NCI-H2107 (cell line): ENCODE data around the gene ASAP3.
A peak's percentile ranks its signal among the peaks of the same experiment; 100 is the strongest.
"Not testable (repeated sequence)": the region's sequence is repeated elsewhere in the genome, so short reads cannot be mapped to it uniquely, and the experiment has no call there.

Experiments
- DNase-seq: peaks from one replicate; lab custom pipeline; 2025; lab: John Stamatoyannopoulos, UW

The ASAP3 gene

GRCh38 chr1:23514111-23514679 lies 30.2 kb upstream of the ASAP3 start:
- DNase-seq = no peak

DNA sequence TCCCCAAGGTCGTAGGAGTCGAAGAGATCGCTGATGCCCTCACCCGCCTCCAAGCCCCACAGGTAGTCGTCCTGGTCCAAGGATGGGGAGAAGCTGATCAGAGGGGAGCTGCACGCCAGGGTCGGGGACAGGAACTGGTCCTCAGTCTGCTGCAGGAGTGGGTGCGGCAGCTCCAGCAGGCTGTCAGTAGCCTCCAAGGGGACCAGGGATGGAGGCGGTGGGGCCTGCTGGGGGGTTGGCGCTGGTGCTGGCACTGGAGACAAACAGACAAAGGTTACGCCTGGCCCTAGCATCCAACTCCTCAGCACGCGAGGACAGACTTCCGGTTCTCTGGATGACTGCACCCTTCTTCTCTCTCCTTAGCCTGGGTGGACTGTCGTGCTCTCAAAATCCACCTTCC lies 25.9 kb upstream of the ASAP3 start:
- DNase-seq = no peak

GRCh38 chr1:23506376-23507107 lies 22.6 kb upstream of the ASAP3 start:
- no peak for DNase-seq

GRCh38 chr1:23505851-23506250 lies 21.9 kb upstream of the ASAP3 start:
- DNase-seq = no peak

GRCh38 chr1:23504156-23504555 lies 20.2 kb upstream of the ASAP3 start:
- not testable (repeated sequence) for DNase-seq

GRCh38 chr1:23502951-23503350 lies 19.0 kb upstream of the ASAP3 start:
- no peak for DNase-seq

GRCh38 chr1:23500466-23500865 lies 16.5 kb upstream of the ASAP3 start:
- DNase-seq = no peak

GRCh38 chr1:23497777-23498439 lies 13.9 kb upstream of the ASAP3 start:
- DNase-seq = no peak

DNA sequence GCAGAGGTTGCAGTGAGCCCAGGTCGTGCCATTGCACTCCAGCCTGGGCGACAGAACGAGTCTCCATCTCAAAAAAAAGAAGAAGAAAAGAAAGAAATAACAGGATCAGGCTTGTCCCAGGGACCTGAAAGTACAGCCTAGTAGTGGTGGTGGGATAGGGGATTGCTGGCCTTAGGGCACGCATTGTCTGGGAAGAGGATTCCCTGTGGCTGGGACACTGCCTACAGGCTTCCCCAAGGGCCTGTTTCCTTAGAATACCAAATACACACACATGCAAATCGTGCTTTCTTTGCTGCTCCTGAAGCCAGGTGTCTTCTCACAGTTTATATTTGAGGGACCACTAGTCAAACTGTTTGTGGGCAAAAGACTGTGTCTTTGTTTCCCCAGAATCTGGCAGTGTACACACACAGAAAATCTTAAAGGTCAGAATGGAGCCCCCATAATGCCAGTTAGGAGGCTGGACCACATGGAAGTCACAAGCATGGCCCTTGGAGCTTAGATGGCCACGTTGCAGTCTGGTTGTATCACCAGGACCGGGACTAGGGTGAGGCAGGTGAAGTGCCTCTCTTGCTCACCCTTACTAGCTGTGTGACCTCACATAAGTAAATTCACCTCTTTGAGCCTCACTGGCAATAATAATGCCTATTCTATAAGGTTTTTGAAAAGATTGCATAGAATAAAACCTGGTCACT lies 12.7 kb upstream of the ASAP3 start:
- no peak for DNase-seq

DNA sequence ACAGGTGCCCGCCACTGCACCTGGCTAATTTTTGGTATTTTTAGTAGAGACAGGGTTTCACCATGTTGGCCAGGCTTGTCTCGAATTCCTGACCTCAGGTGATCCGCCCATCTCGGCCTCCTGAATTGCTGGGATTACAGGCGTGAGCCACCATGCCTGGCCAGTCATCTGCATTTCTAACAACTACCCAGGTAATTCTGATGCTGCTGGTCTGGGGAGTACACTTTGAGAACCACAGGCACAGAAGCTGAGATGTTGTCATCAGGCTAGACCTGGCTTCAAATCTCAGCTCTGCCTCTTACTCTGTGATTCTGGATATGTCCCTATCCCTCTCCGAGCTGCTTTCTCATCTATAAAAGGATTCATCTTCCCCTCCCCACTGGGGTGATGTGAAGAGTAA lies 10.9 kb upstream of the ASAP3 start:
- not testable (repeated sequence) for DNase-seq

GRCh38 chr1:23492776-23493175 lies 8.8 kb upstream of the ASAP3 start:
- not testable (repeated sequence) for DNase-seq

- DNase-seq = no peak
These were observed 8.2 kb upstream of the ASAP3 start for GRCh38 chr1:23492132-23492720.

GRCh38 chr1:23489842-23490241 lies 5.9 kb upstream of the ASAP3 start:
- no peak for DNase-seq

- DNase-seq = no peak
These were observed 988 bp upstream of the ASAP3 start for GRCh38 chr1:23485002-23485332.

DNA sequence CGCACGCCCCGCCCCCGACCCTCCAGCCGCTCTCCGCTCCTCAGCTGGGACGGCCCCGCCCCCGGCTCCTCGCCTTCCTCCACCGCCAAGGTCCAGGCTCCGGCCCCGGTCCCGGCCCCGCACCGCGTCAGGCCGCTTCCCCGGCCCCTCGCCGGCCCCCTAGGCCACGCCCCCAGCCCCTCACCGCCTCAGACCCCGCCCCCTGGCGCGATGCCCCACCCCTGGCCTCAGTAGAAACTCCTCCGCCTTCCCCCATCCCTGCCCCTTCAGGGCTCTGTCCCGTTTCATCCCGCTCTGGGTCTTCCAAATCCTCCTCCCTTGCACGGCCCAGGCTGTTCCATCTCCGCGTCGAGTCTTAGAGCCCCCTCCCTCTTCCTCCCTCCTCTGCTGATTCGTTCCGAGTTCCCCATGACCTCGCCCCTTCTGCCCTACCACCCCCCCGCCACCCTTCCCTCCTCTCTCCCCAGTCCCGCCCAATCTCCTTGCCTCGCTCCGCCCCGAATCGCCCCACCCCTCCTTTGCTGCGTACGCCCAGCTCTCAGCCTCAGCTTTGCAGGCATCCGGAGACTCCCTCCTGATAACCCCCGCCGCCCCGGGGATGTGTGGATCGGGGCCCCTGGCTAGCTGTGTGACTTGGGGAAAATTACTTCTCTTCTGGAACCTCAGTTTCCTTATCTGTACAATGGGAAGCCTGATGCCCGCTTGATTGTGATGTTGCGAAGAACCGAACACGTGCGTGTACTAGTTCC lies 448 bp upstream of the ASAP3 start:
- DNase-seq = peak; percentile 26

DNA sequence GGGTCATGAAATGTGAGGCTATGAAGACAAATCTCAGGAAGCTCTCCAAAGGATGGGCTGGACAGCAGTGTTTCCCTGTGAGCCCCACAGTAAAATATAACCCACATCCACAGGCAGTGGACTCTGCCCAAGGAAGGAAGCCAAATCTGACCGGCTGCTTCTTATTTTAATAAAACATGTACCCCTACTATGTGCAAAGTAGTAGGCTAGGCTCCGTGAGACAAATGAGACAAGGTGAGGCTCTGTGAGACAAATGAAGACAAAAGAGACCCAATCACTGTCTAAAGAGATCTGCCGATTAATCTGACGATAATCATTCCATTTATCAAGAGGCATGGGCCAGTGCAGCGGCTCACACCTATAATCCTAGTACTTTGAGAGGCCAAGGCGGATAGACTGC lies 2.1 kb downstream of the ASAP3 start:
- DNase-seq = no peak

DNA sequence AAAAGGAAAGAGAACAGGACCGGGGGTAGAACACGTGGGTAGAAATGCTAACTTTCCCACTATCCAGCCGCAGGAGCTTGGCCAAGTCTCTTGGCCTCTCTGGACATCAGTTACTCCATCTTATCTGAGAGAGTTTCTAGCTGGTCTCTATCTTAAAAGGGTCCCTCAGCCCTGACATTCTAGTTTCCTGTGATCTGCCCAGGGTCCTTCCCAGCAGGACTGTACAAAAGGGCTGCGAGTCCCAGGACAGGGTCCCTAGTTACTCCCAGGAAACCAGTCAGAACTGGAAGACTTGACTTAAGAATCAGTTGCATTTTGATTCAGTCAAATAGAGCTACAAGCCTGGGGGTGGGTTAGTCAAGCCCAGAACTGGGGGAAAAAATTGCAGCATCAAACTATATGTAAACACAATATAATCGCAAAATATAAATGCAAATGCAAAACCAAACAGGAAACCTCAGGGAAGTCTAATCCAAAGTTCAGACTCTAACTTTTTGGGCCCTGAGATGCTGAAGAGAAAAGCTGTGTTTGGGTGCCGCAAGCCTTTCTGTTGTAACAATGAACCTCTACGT lies 2.9 kb downstream of the ASAP3 start:
- DNase-seq = no peak

- DNase-seq = no peak
These were observed 3.6 kb downstream of the ASAP3 start for GRCh38 chr1:23480187-23481025.

GRCh38 chr1:23479666-23479941 lies 4.4 kb downstream of the ASAP3 start:
- DNase-seq = no peak

- DNase-seq = no peak
These were observed 4.9 kb downstream of the ASAP3 start for GRCh38 chr1:23478896-23479665.
